OCI-LY3 (cell line): Measurements from ENCODE around the gene PARPBP.
"Not testable (repeated sequence)": the region's sequence is repeated elsewhere in the genome, so short reads cannot be mapped to it uniquely, and the experiment has no call there.

Experiments
- CTCF ChIP-seq: fragments of 200-600, 300-600 bp; sonication (generic); IDR thresholded peaks from 2 replicates; pipeline ENCODE4 v1.5.1; 2014; ENCODE audit warnings: antibody characterized with exemption, low read length, low read depth
- EZH2phosphoT487 ChIP-seq: fragments of 200-600 bp; shearing (Covaris generic); IDR thresholded peaks from 2 replicates; pipeline ENCODE4 v1.6.1; 2018; ENCODE audit warnings: antibody characterized with exemption, mixed run types, low read depth

- not testable (repeated sequence) for TF ChIP-seq CTCF, EZH2phosphoT487
Observed at GRCh38 chr12:102142866-102143373, 22.9 kb downstream of the PARPBP start.
